Type B pancreatic cell (in vitro differentiated cells): ENCODE measurements around the gene TMEM151B. TPM values are rescaled to one million over a fixed set of nuclear protein-coding genes. Genes with fewer than 3 reads are reported as not detected.

Experiments used
- DNase-seq: peaks from one replicate; pipeline ENCODE4 v3.0.0; 2021; ENCODE audit warnings: mixed read lengths; ENCODE audit not compliant: unreplicated experiment; ENCODE audit errors: extremely low spot score
- H3K27ac Mint-ChIP-seq: 2 replicates; pipeline ENCODE4 v1.8.0; 2021; ENCODE audit warnings: mild to moderate bottlenecking, mixed read lengths
- H3K27me3 Mint-ChIP-seq: 2 replicates; pipeline ENCODE4 v1.8.0; 2021; ENCODE audit warnings: mixed read lengths
- H3K36me3 Mint-ChIP-seq: 2 replicates; pipeline ENCODE4 v1.8.0; 2021; ENCODE audit warnings: mixed read lengths
- H3K4me1 Mint-ChIP-seq: one replicate; pipeline ENCODE4 v1.8.0; 2021; ENCODE audit warnings: mixed read lengths; ENCODE audit not compliant: unreplicated experiment
- H3K4me3 Mint-ChIP-seq: 2 replicates; pipeline ENCODE4 v1.8.0; 2021; ENCODE audit warnings: mild to moderate bottlenecking, mixed read lengths
- H3K9me3 Mint-ChIP-seq: 2 replicates; pipeline ENCODE4 v1.8.0; 2021; ENCODE audit warnings: mixed read lengths
- CTCF ChIP-seq: fragments of 200-600 bp; sonication (generic); conservative IDR thresholded peaks from 2 replicates; pipeline ENCODE4 v1.5.0; 2021; ENCODE audit warnings: antibody characterized with exemption, mild to moderate bottlenecking
- long read RNA-seq: library from polyadenylated mRNA; unstranded; transcript quantifications from one replicate; pipeline ENCODE4 v2.0.0, GENCODE V29; 2020
- total RNA-seq: library from RNA; stranded (reverse); gene quantifications from 2 replicates; pipeline ENCODE4 v1.2.1, GENCODE V29; 2021; ENCODE audit warnings: low replicate concordance

TMEM151B gene
- total RNA-seq, result 0.52 and 3.2 TPM in 2 replicates
- long read RNA-seq, result 0 reads

GRCh38 chr6:44269921-44270525, at the start of gene TMEM151B:
Gene TMEM151B, plus strand, starts transcription at chr6:44270450. Its CDS starts 293 bp downstream, at chr6:44270743.
- peak within 1 kb of the TSS; percentile 83 for H3K4me3 Mint-ChIP-seq
- H3K36me3 Mint-ChIP-seq, result no peaks in the 10 kb centered on the region
- DNase-seq, result no peak
- no peak for TF ChIP-seq CTCF
- no peak within 1 kb of the TSS for H3K27ac Mint-ChIP-seq
- peaks cover 60% of the 10 kb centered on the region for H3K27me3 Mint-ChIP-seq
- no peaks in the 10 kb centered on the region for H3K9me3 Mint-ChIP-seq
- H3K4me1 Mint-ChIP-seq, result no peaks in the 10 kb centered on the region

- Mint-ChIP-seq H3K4me1 (peaks cover 40% of the 10 kb centered on the region), H3K27ac (peak overlapping the region; percentile 92), H3K27me3 (peaks cover 22% of the 10 kb centered on the region), H3K9me3 (no peaks in the 10 kb centered on the region), H3K4me3 (peak overlapping the region; percentile 84), H3K36me3 (no peaks in the 10 kb centered on the region)
- no peak for TF ChIP-seq CTCF
- DNase-seq, result no peak
Observed at GRCh38 chr6:44220913-44221290, 49.3 kb upstream of the TMEM151B start.

GRCh38 chr6:44221291-44221960, 48.8 kb upstream of the TMEM151B start:
- peaks cover 46% of the 10 kb centered on the region for H3K4me1 Mint-ChIP-seq
- peak overlapping the region; percentile 92 for H3K27ac Mint-ChIP-seq
- no peaks in the 10 kb centered on the region for H3K36me3 Mint-ChIP-seq

GRCh38 chr6:44221961-44222335, 48.3 kb upstream of the TMEM151B start:
- Mint-ChIP-seq H3K9me3 (no peaks in the 10 kb centered on the region), H3K4me3 (no peak overlapping the region), H3K27me3 (peaks cover 19% of the 10 kb centered on the region), H3K36me3 (no peaks in the 10 kb centered on the region), H3K27ac (no peak overlapping the region), H3K4me1 (peaks cover 43% of the 10 kb centered on the region)
- no peak for DNase-seq
- TF ChIP-seq CTCF, result no peak

More at GRCh38 chr6:44221291-44221960, 48.8 kb upstream of the TMEM151B start:
- Mint-ChIP-seq H3K4me3 (peak overlapping the region; percentile 84), H3K27me3 (peaks cover 22% of the 10 kb centered on the region), H3K9me3 (no peaks in the 10 kb centered on the region)
- DNase-seq, result no peak
- TF ChIP-seq CTCF, result peak; percentile 77

- Mint-ChIP-seq H3K27ac (peak overlapping the region; percentile 52), H3K4me1 (peaks cover 45% of the 10 kb centered on the region), H3K4me3 (peak overlapping the region; percentile 85), H3K27me3 (peaks cover 18% of the 10 kb centered on the region), H3K9me3 (no peaks in the 10 kb centered on the region), H3K36me3 (no peaks in the 10 kb centered on the region)
- TF ChIP-seq CTCF, result no peak
- no peak for DNase-seq
Observed at GRCh38 chr6:44222486-44223318, 47.5 kb upstream of the TMEM151B start.
